H9 (cell line): ENCODE measurements around the gene PKMYT1. TPM values are rescaled to one million over a fixed set of nuclear protein-coding genes. Genes with fewer than 3 reads are reported as not detected.

ENCODE experiments used
- DNase-seq: peaks from one replicate; pipeline ENCODE4 v3.0.0-alpha.2; 2017
- H2AFZ ChIP-seq: one replicate; pipeline ENCODE4 v1.6.1; 2013; ENCODE audit warnings: mild to moderate bottlenecking, low read length, control low read depth, moderate library complexity
- H2AK5ac ChIP-seq: 2 replicates; pipeline ENCODE4 v1.6.1; 2013; ENCODE audit warnings: low read length, control low read depth, mixed read lengths; ENCODE audit not compliant: insufficient read length
- H2BK120ac ChIP-seq: one replicate; pipeline ENCODE4 v1.6.1; 2013; ENCODE audit warnings: low read depth, mild to moderate bottlenecking, low read length, control low read depth, inconsistent platforms; ENCODE audit not compliant: poor library complexity, severe bottlenecking
- H2BK12ac ChIP-seq: 2 replicates; pipeline ENCODE4 v1.6.1; 2013; ENCODE audit warnings: low read length, control low read depth, mixed read lengths, low read depth; ENCODE audit not compliant: insufficient read length
- H2BK15ac ChIP-seq: 2 replicates; pipeline ENCODE4 v1.6.1; 2013; ENCODE audit warnings: low read depth, low read length, control low read depth
- H2BK20ac ChIP-seq: one replicate; pipeline ENCODE4 v1.6.1; 2013; ENCODE audit warnings: low read depth, mild to moderate bottlenecking, low read length, control low read depth, inconsistent platforms; ENCODE audit not compliant: poor library complexity, severe bottlenecking
- H2BK5ac ChIP-seq: 2 replicates; pipeline ENCODE4 v1.6.1; 2013; ENCODE audit warnings: low read length, control low read depth, mixed read lengths; ENCODE audit not compliant: insufficient read length
- H3K14ac ChIP-seq: 2 replicates; pipeline ENCODE4 v1.6.1; 2013; ENCODE audit warnings: low read length, control low read depth; ENCODE audit not compliant: insufficient read depth
- H3K18ac ChIP-seq: 2 replicates; pipeline ENCODE4 v1.6.1; 2013; ENCODE audit warnings: low read depth, mild to moderate bottlenecking, mixed read lengths, low read length, control low read depth; ENCODE audit not compliant: insufficient read length
- H3K23ac ChIP-seq: 2 replicates; pipeline ENCODE4 v1.6.1; 2013; ENCODE audit warnings: low read length, control low read depth, mixed read lengths, low read depth; ENCODE audit not compliant: insufficient read length
- H3K23me2 ChIP-seq: 2 replicates; pipeline ENCODE4 v1.6.1; 2013; ENCODE audit warnings: low read depth, mild to moderate bottlenecking, mixed read lengths, low read length, control low read depth; ENCODE audit not compliant: insufficient read length, poor library complexity, severe bottlenecking
- H3K27ac ChIP-seq: 2 replicates; pipeline ENCODE4 v1.5.1; 2013; ENCODE audit warnings: low read length, control low read depth, mixed read lengths, low read depth; ENCODE audit not compliant: insufficient read length
- H3K27me3 ChIP-seq: 2 replicates; pipeline ENCODE4 v1.6.1; 2013; ENCODE audit warnings: low read length, control low read depth, inconsistent platforms; ENCODE audit not compliant: insufficient read depth
- H3K4ac ChIP-seq: 2 replicates; pipeline ENCODE4 v1.6.1; 2013; ENCODE audit warnings: low read depth, mild to moderate bottlenecking, control low read depth, inconsistent platforms, low read length, moderate library complexity
- H3K4me1 ChIP-seq: 2 replicates; pipeline ENCODE4 v1.6.1; 2013; ENCODE audit warnings: low read length, control low read depth, inconsistent platforms; ENCODE audit not compliant: insufficient read depth
- H3K4me2 ChIP-seq: 2 replicates; pipeline ENCODE4 v1.6.1; 2013; ENCODE audit warnings: low read length, control low read depth, mixed read lengths; ENCODE audit not compliant: insufficient read length, insufficient read depth
- H3K56ac ChIP-seq: 2 replicates; pipeline ENCODE4 v1.6.1; 2013; ENCODE audit warnings: low read depth, mild to moderate bottlenecking, mixed read lengths, low read length, control low read depth; ENCODE audit not compliant: insufficient read length
- H3K79me1 ChIP-seq: 2 replicates; pipeline ENCODE4 v1.6.1; 2013; ENCODE audit warnings: low read depth, mild to moderate bottlenecking, moderate library complexity, low read length, control low read depth, inconsistent platforms; ENCODE audit not compliant: insufficient read depth, poor library complexity, severe bottlenecking
- H3K79me2 ChIP-seq: 2 replicates; pipeline ENCODE4 v1.6.1; 2013; ENCODE audit warnings: low read length, control low read depth, inconsistent platforms; ENCODE audit not compliant: insufficient read depth
- H3K9ac ChIP-seq: 2 replicates; pipeline ENCODE4 v1.6.1; 2013; ENCODE audit warnings: low read length, control low read depth, mixed read lengths; ENCODE audit not compliant: insufficient read length; ENCODE audit errors: extremely low read depth
- H3K9me3 ChIP-seq: one replicate; pipeline ENCODE4 v1.6.1; 2013; ENCODE audit warnings: low read depth, low read length, inconsistent platforms; ENCODE audit not compliant: control insufficient read depth
- H3T11ph ChIP-seq: one replicate; pipeline ENCODE4 v1.6.1; 2013; ENCODE audit warnings: mild to moderate bottlenecking, low read length, control low read depth, inconsistent platforms
- H4K20me1 ChIP-seq: one replicate; pipeline ENCODE4 v1.6.1; 2013; ENCODE audit not compliant: control insufficient read depth, insufficient read length, insufficient read depth
- H4K5ac ChIP-seq: 2 replicates; pipeline ENCODE4 v1.6.1; 2013; ENCODE audit warnings: low read depth, mild to moderate bottlenecking, mixed read lengths, low read length, control low read depth; ENCODE audit not compliant: insufficient read length
- H4K8ac ChIP-seq: replicated peaks from 2 replicates; pipeline ENCODE4 v1.6.1; 2013; ENCODE audit warnings: low read length, control low read depth, mixed read lengths, low read depth; ENCODE audit not compliant: insufficient read length
- H4K91ac ChIP-seq: 2 replicates; pipeline ENCODE4 v1.6.1; 2013; ENCODE audit warnings: low read depth, mild to moderate bottlenecking, moderate library complexity, mixed read lengths, low read length, control low read depth; ENCODE audit not compliant: insufficient read length
- H3K27ac Mint-ChIP-seq, 3 experiments: 2 replicates in 2 of 3; 3 replicates in 1 of 3; pipeline ENCODE4 v1.8.0; 2020 to 2021; ENCODE audit warnings: mixed read lengths in 3 of 3, mild to moderate bottlenecking in 1 of 3, moderate library complexity in 1 of 3
- H3K27me3 Mint-ChIP-seq: 2 replicates; pipeline ENCODE4 v1.8.0; 2021; ENCODE audit warnings: low read depth, mild to moderate bottlenecking, moderate library complexity, mixed read lengths
- H3K36me3 Mint-ChIP-seq, 3 experiments: 2 replicates in 2 of 3; 3 replicates in 1 of 3; pipeline ENCODE4 v1.8.0; 2020 to 2021; ENCODE audit warnings: low read depth in 3 of 3, mixed read lengths in 3 of 3; ENCODE audit not compliant: insufficient read depth in 1 of 3
- H3K4me1 Mint-ChIP-seq, 2 experiments: 2 replicates each; pipeline ENCODE4 v1.8.0; 2020; ENCODE audit warnings: mixed read lengths in 2 of 2
- H3K4me3 Mint-ChIP-seq, 2 experiments: 2 replicates in 1 of 2; 3 replicates in 1 of 2; pipeline ENCODE4 v1.8.0; 2020 to 2021; ENCODE audit warnings: mild to moderate bottlenecking in 2 of 2, mixed read lengths in 2 of 2, moderate library complexity in 1 of 2
- H3K9me3 Mint-ChIP-seq, 2 experiments: 2 replicates in 1 of 2; 3 replicates in 1 of 2; pipeline ENCODE4 v1.8.0; 2020; ENCODE audit warnings: mild to moderate bottlenecking in 2 of 2, mixed read lengths in 2 of 2, moderate library complexity in 1 of 2
- CTCF ChIP-seq: fragments of 200-600 bp; sonication (generic); conservative IDR thresholded peaks from 3 replicates; pipeline ENCODE4 v1.8.0; 2021; ENCODE audit warnings: antibody characterized with exemption, mild to moderate bottlenecking
- WGBS: extraction: QIAGEN DNeasy Blood & Tissue Kit; methylation state at CpG from one replicate; pipeline ENCODE4 v1.1.7; 2013; ENCODE audit warnings: missing lambda C conversion rate, low lambda C conversion rate, mixed read lengths; ENCODE audit not compliant: insufficient read length; ENCODE audit errors: extremely low coverage; 5-methylcytosine and 5-hydroxymethylcytosine counted together
- total RNA-seq: library from RNA; stranded (reverse); gene quantifications from 2 replicates; pipeline ENCODE4 v1.2.1, GENCODE V29; 2021

The PKMYT1 gene
- total RNA-seq, 1 experiment from 2014 or later, result 114 TPM

- Mint-ChIP-seq H3K27me3 (peaks cover 2% of the 10 kb centered on the region; the same call in 1 of the 2 replicates), H3K4me1 (peaks cover 14 to 22% of the 10 kb centered on the region in 2 experiments), H3K36me3 (peaks cover 0 to 2% (median 0%) of the 10 kb centered on the region in 3 experiments; a peak in 1 of 7 replicates), H3K27ac (peak overlapping the region in 2 of 3 experiments; percentile 49 to 65; a peak in 2 of 7 replicates), H3K4me3 (no peak overlapping the region), H3K9me3 (no peaks in the 10 kb centered on the region; a peak in 1 of 5 replicates)
- Histone ChIP-seq H3K79me2 (no peaks in the 10 kb centered on the region), H2AFZ (no peak overlapping the region), H3K56ac (no peak overlapping the region), H2BK15ac (no peak overlapping the region), H3K23ac (no peak overlapping the region), H2BK120ac (no peak overlapping the region), H2BK12ac (no peak overlapping the region), H3K27ac (no peak overlapping the region), H3K14ac (no peak overlapping the region; the same call in 1 of the 2 replicates), H3K4ac (no peak overlapping the region), H3K9ac (no peak overlapping the region), H4K91ac (no peak overlapping the region), H3K4me1 (peaks cover 3% of the 10 kb centered on the region; the same call in 1 of the 2 replicates), H2BK5ac (no peak overlapping the region), H3K18ac (no peak overlapping the region), H3K4me2 (no peak overlapping the region), H3K9me3 (no peaks in the 10 kb centered on the region), H3K27me3 (no peaks in the 10 kb centered on the region), H4K20me1 (no peaks in the 10 kb centered on the region), H2BK20ac (no peak overlapping the region), H4K5ac (no peak overlapping the region), H2AK5ac (no peak overlapping the region), H3T11ph (no peak overlapping the region), H4K8ac (no peak overlapping the region), H3K79me1 (no peaks in the 10 kb centered on the region), H3K23me2 (no peaks in the 10 kb centered on the region)
- DNase-seq, result no peak
- no CpG with 5 or more reads among the region's 11 CpGs for WGBS
- TF ChIP-seq CTCF, result no peak
These were observed 27.6 kb downstream of the PKMYT1 start for GRCh38 chr16:2952679-2953078.
